ENCODE measurements around the gene TDG. TPM values are rescaled to one million over a fixed set of nuclear protein-coding genes. Genes with fewer than 3 reads are reported as not detected.

Gene TDG
- total RNA-seq, 1 donor from 2014 or later, result 18.1 TPM

DNA sequence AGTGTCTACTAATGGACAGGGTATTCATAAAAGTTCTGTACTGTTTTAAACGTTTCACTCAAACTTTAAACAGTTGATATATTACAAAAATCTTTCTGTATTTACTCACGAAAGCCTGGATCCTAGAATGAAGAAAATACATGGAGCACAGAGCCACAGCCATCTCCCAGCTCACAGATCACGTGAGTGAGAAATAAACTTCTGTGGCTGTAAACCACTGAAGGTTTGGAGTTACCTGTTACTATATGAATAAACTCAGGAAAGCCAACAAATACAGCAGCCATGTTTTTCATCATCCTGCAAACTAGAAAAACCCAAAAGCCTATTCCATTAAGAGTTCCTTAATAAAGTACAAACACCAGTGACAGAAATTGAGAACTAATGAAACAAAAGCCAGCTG is 867 bp upstream of the TDG start:
- ATAC-seq, result no peak
- Histone ChIP-seq H3K36me3 (no peaks in the 10 kb centered on the region), H3K9me3 (no peaks in the 10 kb centered on the region), H3K27me3 (no peaks in the 10 kb centered on the region), H3K4me3 (peak overlapping the region; percentile 93), H3K27ac (peak overlapping the region; percentile 96), H3K4me1 (peaks cover 21% of the 10 kb centered on the region)
- no peak for TF ChIP-seq CTCF (IDR thresholded peaks at IDR 0.05)
- intact Hi-C loops (cut with DNase I), result no loop called here
- no peak for DNase-seq

DNA sequence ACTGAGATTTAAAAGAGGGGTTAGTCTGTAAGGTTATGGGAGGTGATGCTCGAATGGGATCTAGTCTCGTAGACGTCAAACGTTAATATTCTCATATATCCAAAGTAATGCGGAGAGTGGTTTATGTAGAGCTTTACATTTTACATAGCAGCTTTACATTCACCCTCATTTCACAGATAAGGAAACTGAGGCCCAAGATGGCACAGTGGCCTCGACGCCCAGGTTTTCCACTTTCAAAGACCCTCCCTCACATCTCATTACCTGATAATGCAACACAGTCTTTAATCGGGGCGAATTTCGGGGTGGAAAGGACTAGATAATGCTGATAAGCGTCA is 450 bp upstream of the TDG start:
- intact Hi-C loops (cut with DNase I), result no loop called here
- no peak for DNase-seq
- no peaks in the 10 kb centered on the region for H3K36me3 ChIP-seq
- H3K27ac ChIP-seq, result peak overlapping the region; percentile 96
- no peaks in the 10 kb centered on the region for H3K27me3 ChIP-seq
- H3K4me3 ChIP-seq, result peak overlapping the region; percentile 93
- ATAC-seq, result no peak
- no peak for TF ChIP-seq CTCF (IDR thresholded peaks at IDR 0.05)
- H3K9me3 ChIP-seq, result no peaks in the 10 kb centered on the region
- H3K4me1 ChIP-seq, result peaks cover 25% of the 10 kb centered on the region

- H3K27me3 ChIP-seq, result no peaks in the 10 kb centered on the region
- H3K4me3 ChIP-seq, result peak overlapping the region; percentile 93
- peak overlapping the region; percentile 96 for H3K27ac ChIP-seq
- no peaks in the 10 kb centered on the region for H3K36me3 ChIP-seq
- intact Hi-C loops (cut with DNase I), result no loop called here
- no peak for ATAC-seq
- DNase-seq, result no peak
- H3K9me3 ChIP-seq, result no peaks in the 10 kb centered on the region
- TF ChIP-seq CTCF (IDR thresholded peaks at IDR 0.05), result no peak
- peaks cover 26% of the 10 kb centered on the region for H3K4me1 ChIP-seq
Measured at GRCh38 chr12:103966736-103967135, 1.1 kb downstream of the TDG start.

- Histone ChIP-seq H3K4me3 (no peak overlapping the region), H3K27me3 (no peaks in the 10 kb centered on the region), H3K4me1 (peaks cover 25% of the 10 kb centered on the region), H3K36me3 (peaks cover 7% of the 10 kb centered on the region), H3K27ac (no peak overlapping the region), H3K9me3 (no peaks in the 10 kb centered on the region)
- TF ChIP-seq CTCF (IDR thresholded peaks at IDR 0.05), result no peak
- intact Hi-C loops (cut with DNase I), result no loop called here
- DNase-seq (no peak), ATAC-seq (no peak)
Measured at GRCh38 chr12:103969391-103969790, 3.7 kb downstream of the TDG start.

DNA sequence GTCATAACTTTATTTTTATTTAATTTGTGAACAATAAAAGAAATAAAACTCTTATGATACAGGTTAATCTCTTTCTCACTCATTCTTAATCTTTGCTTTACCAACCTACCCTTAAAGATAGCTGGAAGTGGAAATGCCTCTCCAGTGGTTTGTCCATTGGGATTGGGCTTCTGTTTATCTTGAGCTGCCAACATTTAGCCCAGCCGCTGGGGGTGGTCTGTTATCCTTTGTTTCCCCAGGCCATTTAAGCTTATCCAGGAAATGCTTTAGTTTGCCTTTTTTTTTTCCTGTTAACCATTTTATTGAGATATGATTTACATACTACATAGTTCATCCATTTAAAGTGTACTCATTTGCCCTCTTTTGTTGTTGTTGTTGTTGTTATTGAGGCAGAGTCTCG is 8.2 kb downstream of the TDG start:
- Histone ChIP-seq H3K4me1 (peaks cover 9% of the 10 kb centered on the region), H3K36me3 (peaks cover 29% of the 10 kb centered on the region), H3K27ac (no peak overlapping the region), H3K4me3 (no peak overlapping the region), H3K27me3 (no peaks in the 10 kb centered on the region), H3K9me3 (no peaks in the 10 kb centered on the region)
- no peak for DNase-seq
- no peak for ATAC-seq
- no peak for TF ChIP-seq CTCF (IDR thresholded peaks at IDR 0.05)
- intact Hi-C loops (cut with DNase I), result no loop called here

GRCh38 chr12:103975368-103975767 is 9.7 kb downstream of the TDG start:
- Histone ChIP-seq H3K27ac (no peak overlapping the region), H3K27me3 (no peaks in the 10 kb centered on the region), H3K9me3 (no peaks in the 10 kb centered on the region), H3K4me1 (peaks cover 3% of the 10 kb centered on the region), H3K36me3 (peaks cover 43% of the 10 kb centered on the region), H3K4me3 (no peak overlapping the region)
- intact Hi-C loops (cut with DNase I), result no loop called here
- no peak for TF ChIP-seq CTCF (IDR thresholded peaks at IDR 0.05)
- DNase-seq (no peak), ATAC-seq (no peak)
